SKM-1 (cell line): Measurements from ENCODE around the gene PTP4A2.
"Not testable (repeated sequence)": the region's sequence is repeated elsewhere in the genome, so short reads cannot be mapped to it uniquely, and the experiment has no call there.

Experiments
- DNase-seq: peaks from one replicate; lab custom pipeline; 2025; ENCODE audit not compliant: unreplicated experiment; lab: John Stamatoyannopoulos, UW

Gene PTP4A2

DNA sequence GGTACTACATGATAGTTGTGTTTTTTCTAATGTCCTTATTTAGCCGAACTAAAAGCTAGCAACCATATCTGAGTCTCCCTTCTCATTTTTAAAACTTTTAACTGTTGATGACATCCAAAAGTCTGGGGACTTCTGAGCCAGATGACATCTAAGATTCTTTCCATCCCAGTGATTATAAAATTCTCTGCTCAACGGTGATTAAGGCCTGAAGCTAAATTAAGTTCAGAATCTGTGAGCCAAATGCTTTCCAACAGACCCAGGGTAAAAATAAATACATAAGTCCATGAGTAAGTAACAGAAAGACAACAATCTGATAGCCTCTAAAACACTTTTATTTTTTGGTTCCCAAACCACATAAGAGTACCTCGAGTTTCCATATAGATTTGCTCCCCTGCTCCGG, 13.1 kb upstream of the PTP4A2 start:
- DNase-seq = no peak

DNA sequence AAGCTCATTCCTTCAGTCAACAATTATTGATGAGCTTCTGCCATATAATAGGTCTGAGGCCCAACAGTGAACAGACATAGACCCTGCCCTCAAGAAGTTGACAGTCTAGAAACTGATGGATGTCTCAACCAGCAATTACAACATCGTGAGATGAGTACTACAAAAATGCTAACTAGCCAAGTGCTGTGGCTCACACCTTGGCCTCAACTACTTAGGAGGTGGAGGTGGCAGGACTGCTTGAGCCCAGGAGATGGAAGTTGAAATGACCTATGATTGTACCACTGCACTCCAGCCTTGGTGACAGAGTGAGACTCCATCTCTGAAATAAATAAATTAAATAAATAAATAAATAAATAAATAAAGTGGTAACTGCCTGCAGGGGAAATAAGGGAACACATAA, 11.7 kb upstream of the PTP4A2 start:
- no peak for DNase-seq

DNA sequence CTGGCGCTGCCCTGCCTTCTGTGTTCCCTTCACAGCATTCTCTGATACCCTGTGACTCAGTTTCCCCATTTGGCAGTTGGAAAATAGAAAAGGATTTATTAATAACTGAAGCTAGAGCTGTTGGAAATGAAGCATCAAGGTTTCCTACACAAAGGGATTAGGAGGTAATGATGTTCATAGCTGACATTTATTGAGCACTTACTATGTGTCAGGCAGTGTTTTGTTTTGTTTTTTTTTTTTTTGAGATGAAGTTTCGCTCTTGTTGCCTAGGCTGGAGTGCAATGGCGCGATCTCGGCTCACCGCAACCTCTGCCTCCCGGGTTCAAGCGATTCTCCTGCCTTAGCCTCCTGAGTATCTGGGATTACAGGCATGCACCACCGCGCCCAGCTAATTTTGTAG, 7.5 kb upstream of the PTP4A2 start:
- not testable (repeated sequence) for DNase-seq

DNA sequence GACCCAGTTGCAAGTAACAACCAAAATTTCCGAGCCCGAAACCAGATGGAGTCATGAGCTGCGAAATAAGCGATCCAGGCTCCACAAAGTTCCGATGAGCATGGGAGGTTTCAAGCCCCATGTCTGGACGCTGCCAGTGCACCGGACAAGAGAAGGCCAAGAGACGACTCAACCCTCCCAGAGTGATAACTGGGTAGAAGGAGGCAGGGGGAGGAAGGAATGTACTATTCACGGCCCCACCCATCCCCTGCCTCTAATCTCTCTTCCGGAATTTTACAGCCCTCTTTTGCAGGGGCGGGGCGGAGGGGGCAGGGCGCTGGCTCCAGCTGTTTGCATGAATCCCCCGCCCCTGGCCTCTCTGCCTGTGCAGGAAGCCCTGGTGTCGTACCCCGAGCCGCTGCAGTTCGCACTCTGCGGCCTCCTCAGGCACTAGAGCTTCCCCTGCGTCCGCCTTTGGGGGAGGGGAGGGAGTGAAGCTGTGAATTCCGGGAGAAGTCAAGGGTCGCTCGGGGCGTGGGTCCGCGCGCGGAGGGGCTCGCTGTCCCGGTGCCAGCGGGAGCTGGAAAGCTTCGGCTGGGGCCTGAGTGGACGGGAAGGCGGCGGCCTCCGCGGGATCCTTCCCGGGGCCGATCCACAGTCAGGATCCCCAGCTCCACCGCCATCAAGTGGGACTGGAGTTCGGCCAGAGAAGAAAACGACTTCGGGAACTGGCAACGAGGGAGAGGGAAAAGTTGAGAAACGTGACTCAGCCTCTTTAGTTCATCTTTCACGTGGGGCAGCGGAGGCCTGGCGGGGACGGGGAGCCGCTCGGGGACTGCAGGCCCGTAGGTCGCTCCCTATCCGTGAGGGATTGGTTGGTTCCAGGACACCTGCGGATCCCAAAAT, 6.3 kb upstream of the PTP4A2 start:
- no peak for DNase-seq

DNA sequence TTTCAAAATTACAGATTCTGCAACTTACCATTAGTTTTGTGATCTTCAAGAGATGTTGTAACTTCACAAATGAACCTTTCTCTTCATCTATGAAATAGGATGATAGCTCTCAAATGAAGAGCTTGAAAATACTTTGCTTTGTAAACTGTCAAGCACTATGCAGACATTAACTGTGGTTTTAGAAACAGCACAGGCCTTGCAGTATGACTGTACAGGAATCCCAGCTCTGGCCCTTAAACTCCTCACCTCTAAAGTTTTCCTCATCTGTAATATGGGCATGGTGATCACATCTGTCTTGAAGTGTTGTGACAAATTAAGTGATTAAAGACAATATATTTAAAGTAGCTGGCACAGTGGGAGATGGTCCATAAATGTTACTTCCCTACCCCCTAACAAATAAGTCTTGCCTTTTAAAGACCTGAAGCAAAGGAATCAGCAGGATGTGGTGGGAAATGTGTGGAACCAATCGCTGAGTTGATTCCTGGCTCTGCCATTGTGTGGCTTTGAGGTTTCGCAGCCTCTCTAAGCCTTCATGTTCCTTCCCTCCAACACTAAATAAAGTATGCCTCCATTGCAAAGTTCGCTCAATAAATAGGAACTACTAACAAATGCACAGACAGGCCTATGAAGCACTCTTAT, 5.5 kb upstream of the PTP4A2 start:
- no peak for DNase-seq

DNA sequence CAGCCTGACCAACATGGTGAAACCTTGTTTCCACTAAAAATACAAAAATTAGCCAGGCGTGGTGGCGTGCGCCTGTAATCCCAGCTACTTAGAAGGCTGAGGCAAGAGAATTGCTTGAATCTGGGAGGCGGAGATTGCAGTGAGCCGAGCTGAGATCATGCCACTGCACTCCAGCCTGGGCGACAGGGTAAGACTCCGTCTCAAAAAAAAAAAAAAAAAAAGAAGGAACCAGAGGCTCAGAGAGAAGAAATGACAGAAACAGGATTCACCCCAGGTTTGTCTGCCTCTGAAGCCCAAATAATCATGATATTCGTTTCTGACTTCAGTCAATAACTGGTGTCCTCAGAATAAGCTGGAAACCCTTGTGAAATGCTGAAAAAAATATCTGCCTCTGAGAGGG, 3.9 kb upstream of the PTP4A2 start:
- not testable (repeated sequence) for DNase-seq

DNA sequence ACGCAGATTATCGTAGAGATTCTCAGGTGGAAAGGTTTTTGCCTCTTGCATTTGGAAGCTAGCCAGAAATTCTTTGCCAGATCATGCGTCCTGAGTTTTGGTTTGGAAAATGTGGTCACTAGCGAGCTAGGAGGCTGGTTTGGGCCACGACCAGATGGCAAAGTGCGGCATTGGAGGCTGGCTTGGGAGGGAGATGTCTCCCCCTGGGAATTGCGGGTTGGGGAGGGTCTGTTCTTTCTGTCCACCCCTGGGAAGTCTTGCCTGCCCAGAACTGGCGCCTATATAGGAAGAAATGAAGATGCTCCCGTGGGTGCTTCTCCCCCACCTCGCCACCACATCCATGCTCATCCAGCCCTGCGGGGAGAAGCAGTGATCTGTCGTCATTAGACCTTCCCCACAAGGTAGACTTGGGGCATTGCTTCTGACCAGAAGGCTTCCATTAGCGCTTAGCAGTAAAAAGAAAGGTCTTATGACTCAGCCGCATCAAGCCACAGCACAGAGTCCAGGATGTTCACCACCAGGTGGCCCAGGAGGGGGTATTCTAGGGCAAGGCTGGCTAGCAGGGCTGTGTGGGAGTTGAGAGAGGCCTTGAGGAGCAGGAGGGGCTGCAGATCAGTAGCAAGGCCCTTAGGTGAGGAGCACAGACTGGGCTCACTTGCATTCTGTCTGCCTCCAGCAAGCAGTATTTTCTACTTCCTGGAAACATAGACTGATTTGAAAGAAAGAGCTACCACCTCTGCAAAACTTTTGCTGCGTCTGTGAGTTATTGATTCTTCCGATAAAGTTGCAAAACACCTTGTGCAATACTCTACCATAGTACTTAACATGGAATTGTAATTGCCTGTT, 1.5 kb upstream of the PTP4A2 start:
- peak; percentile 86 for DNase-seq

DNA sequence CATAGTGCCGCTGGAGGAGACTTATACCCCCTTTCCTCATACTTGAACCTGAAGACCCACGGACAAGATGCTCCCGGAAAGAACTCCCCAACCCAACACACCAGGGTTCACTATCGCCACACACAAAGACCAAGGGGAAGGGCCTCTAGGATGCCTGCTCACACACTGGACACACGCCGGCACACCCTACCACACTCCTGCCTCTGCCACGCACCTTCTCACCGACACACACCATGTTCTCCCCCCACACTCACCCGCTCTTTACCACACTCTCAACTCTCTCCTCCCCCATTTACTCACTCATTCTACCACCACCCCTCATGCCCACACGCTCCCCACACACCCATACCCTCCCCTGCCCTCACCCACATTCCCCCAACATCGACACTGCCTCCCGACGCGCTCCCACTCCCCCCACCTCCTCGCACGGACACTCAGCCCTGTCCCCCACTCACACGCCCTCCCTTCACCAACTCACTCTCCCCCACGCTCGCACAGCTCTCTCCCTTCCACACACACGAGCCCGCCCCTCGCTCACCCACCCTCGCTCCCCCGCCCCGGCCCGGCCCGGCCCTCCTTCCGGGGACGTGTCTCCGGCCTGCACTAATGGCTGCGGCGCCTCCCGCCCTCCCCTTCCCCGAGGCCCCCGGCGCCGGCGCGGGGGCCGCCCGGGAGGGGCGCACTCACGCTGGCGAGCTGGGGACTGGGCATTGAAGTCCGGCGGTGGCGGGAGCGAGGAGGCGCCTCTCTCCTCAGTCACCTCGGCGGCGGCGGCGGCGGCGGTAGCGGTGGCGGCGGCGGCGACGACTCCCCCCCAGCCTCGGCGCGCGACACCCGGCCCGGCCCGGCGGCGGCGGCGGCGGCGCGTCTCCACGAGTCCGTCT, 626 bp downstream of the PTP4A2 start:
- DNase-seq = no peak

DNA sequence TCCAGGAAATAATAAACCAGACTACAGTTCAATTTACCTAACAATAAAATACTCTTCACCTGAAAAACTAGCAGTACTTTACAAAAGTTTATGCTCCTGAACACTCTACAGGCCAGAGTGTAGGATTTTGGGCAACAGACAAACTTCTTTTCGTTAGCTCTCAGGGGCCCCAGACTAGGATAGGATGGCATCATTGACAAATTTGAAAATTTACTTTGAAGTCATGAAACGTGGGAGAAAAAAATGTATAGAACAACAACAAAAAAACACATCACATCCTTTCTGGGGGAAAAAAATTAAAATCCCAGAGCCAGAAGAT, 1.2 kb downstream of the PTP4A2 start:
- no peak for DNase-seq

DNA sequence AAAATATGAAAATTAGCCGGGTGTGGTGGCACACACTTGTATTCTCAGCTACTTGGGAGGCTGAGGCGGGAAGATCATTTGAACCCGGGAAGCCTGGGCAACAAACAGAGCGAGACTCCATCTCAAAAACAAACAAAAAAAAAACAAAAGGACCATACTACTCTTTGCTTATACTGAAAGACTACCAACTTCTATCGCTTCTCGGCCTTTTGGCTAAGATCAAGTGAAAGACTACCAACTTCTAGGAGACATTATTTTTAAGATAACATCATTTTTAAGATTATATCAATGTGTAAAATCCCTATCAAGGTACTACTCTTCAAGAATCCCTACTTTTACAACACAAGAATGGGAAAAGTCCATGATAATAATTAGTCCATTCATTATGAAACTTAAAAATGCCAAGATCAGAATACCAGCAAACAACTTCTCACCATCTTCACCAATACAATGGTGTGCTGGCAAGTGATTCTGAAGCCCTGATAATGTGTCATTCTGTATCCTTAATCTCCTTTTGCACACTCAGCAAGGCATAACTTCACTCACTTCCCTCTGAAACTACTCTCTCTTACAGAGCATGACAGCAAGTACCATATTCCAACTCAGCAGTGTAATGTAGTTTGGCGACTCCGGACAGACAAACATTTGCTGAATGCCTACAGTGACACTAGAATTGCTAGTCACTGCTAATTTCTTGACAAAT, 1.7 kb downstream of the PTP4A2 start:
- DNase-seq = peak; percentile 12

DNA sequence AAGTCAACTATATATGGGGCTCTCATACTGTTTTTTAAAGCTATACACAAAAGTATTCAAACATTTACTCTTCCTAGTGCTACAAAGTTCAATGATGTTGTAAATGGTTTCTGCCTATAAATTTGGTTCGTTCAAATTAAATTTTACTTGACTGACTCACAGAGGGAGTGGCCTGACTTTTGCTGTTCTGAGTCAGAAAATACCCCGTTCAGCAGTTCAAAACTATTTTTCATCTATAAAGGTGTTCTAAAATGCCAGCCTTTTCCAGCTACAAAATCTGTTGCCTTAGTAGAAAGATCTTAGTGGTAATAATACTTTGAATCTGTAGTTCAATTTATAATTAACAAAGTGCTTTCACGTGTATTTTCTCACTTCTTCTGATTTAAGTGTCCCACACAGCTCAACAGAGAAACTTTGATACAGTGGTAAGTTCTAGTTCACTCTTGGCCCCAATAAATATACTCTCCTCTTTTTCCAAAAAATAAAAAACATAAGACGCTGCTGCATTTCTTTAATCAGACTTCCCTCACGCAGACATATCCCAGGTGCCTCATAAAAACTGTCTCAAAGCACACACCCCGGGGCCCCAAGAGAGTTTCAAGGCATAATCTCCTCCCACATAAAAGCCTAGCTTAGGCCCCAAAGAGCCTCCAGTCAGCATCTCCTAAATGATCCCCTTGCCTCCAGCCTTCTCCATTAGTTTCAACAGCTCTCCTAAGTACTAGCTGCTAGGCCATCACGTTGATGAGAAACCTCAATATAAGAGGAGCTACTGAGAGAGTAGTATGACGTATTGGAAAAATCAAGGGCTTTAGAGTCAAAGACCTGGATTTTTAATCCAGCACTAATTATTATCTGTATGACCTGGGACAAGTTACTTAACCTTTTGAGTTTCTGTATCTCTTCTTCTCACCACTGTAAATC, 3.2 kb downstream of the PTP4A2 start:
- no peak for DNase-seq

DNA sequence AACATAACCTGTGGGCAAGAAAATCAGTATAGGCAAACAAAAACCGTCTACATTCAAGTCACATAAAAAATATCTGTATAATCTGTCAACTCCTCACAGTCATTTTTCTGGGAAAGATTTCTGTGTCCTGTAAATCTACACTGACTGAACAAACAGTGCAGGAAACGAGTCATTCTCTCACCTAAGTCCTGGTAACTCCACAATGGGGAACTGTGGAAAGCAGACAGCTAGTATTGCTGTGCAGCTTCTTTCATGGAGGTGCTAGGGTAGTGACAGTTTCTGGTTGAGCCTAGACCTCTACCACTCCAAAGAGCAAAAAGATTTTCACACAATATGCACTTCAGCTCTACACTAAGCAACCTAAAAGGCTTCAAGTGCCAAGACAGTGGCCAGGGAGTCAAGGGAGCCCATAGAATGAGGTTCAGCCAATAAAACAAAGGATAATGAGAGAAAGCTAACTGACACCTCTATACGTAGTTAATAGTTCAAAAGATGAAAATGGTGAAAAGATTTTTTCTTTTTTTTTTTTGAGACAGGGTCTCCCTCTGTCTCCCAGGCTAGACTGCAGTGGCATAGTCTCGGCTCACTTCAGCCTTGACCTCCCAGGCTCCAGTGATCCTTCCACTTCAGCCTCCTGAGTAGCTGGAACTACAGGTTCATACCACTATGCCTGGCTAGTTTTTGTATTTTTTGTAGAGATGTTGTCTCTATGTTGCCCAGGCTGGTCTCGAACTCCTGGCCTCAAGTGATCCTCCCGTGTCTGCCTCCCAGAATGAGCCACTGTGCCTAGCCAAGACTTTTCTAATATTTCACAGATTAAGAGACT, 5.5 kb downstream of the PTP4A2 start:
- DNase-seq = no peak

DNA sequence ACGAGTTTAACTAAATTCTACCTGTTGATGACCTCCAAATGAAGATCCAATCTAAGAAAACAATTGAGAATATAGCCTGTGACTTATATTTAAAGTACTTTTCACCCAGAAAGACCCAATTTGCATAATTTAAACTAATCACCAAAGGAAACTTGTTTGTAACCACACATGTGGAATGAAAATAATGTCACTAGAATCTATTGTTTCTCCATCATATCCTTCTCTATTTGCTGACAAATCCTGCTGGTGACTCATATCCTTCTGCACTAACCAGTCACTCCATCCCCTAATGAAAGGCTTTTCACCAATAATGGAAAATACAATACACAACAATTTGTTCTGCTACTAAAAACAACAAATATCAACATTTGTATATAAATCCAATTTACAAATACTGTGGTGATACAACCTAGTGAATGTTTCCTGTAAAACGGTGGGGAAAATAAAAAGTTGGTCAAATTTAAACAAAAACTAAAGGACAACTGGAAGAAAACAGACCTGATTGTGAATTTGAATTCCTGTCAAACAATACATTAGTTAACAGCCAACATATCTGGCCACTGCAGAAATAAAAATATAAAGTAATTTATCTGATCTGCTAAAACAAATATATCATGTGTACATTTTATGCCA, 6.5 kb downstream of the PTP4A2 start:
- peak; percentile 9 for DNase-seq

DNA sequence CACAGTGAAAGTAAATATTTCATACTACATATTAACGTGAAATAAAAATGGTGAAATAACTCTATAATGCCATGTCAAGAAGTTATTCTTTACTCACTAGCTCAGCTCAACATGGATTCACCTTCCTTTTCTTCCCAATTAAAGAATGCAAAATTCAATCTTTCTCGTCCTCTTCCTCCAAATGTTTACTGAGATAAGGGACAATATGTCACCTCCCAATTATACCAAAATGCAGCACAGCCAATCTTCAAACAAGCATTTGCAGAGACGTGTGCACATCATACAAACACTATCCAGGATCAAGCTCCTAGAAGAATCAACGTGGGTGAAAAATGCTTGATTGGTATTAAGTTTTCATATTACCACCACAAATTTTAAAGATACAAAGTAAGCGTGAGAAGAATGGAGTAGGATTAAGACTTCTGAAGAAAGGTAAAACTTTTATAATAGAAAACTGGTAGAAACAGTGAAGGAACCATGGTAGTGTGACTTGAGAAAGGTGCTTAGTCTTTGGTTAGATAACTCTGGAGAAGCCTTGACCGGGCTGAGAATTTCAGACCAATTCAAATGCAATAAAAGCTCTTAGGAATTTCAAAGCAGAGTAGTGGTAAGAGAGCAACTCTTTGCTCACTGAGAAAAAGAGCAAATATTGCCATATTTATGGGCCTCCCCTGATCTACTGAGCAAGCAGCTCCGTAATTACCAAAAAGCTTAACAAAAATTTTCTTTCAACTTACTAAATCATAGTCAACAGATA, 7.2 kb downstream of the PTP4A2 start:
- no peak for DNase-seq

DNA sequence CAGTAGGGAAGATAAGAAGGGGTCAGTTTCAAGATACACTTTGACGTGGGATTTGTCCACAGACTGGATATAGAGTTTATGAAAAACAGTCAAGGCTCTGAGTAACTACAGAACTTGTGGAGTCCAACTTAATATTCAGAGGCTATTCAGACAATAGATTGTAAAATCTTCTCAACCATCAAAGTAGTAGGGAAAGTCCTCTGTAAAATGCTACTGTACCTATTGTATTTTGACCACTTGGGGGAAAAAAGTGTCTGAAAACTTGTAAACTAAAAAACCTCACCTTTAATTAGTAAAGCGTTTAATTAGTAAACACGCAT, 10.5 kb downstream of the PTP4A2 start:
- DNase-seq = no peak

DNA sequence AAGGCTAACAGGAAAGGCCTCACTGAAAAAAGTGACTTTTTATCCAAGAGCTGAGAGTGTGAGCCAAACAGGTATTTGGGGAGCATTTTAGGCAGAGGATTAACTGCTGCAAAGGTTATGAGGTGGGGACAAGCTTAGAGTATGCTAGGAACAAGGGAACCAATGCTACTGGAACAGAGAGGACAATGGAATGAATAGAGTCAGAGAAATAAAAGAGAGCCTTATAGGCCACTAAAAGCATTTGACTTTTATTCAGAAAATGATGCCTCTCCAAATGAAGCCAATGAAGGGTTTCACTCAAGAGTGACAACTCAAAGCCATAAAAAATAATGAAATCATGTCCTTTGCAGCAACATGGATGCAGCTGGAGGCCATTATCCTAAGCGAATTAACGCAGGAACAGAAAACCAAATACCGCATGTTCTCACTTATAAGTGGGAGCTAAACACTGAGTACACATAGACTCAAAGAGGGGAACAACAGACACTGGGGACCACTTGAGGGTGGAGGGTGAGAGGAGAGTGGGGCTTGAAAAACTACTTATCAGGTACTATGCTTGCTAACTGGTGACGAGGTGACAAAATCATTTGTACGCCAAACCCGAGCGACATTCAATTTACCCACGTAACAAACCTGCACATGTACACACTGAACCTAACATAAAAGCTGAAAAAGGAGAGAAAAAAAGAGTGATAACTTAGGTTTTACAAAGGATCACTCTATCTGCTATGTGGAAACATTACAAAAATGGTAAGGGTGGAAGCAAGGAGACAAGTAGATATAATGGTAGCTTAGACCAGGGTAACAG, 11.1 kb downstream of the PTP4A2 start:
- no peak for DNase-seq
